K562 (cell line): Measurements from ENCODE around the gene ERP29. TPM values are rescaled to one million over a fixed set of nuclear protein-coding genes. Genes with fewer than 3 reads are reported as not detected.
A peak's percentile ranks its signal among the peaks of the same experiment; 100 is the strongest.

ENCODE experiments used
- ATF4 ChIP-seq: fragments of 450-650 bp; formaldehyde crosslinking; IDR thresholded peaks from 2 replicates; pipeline ENCODE4 v1.4.0; 2022; ENCODE audit warnings: mild to moderate bottlenecking, moderate library complexity
- CBX1 ChIP-seq: sonication (generic); IDR thresholded peaks from 2 replicates; pipeline ENCODE4 v1.6.1; 2016; ENCODE audit warnings: antibody characterized with exemption, low read depth, mild to moderate bottlenecking
- CEBPG ChIP-seq, 3 experiments: fragments of 200-800 bp in 1 of 3; sonication (Bioruptor generic) in 1 of 3; sonication (generic) in 1 of 3; formaldehyde crosslinking in 1 of 3; IDR thresholded peaks in 2 of 3; conservative IDR thresholded peaks in 1 of 3; 2 replicates each; pipeline versions ENCODE4 v1.6.1 to v1.8.0; 2016 to 2022; ENCODE audit warnings: missing compliant biosample characterization in 2 of 3, missing genetic modification characterization in 2 of 3, mild to moderate bottlenecking in 1 of 3, missing genetic modification reagents in 1 of 3
- CREB1 ChIP-seq, 2 experiments: sonication (generic) in 1 of 2; formaldehyde crosslinking in 1 of 2; IDR thresholded peaks; 2 replicates each; pipeline versions ENCODE4 v1.6.1 to v1.8.0; 2012 to 2022; ENCODE audit warnings: inconsistent platforms in 1 of 2, mild to moderate bottlenecking in 1 of 2, missing genetic modification reagents in 1 of 2, moderate library complexity in 1 of 2
- CREB5 ChIP-seq: fragments of 250-450 bp; sonication (Bioruptor Pico); IDR thresholded peaks from 2 replicates; pipeline ENCODE4 v1.5.0; 2020; ENCODE audit warnings: mild to moderate bottlenecking
- E2F4 ChIP-seq: sonication (generic); formaldehyde crosslinking; IDR thresholded peaks from 2 replicates; pipeline ENCODE4 v1.8.0; 2022; ENCODE audit warnings: mild to moderate bottlenecking, low read depth, missing genetic modification reagents
- HDAC1 ChIP-seq, 2 experiments: fragments of 450-650 bp; IDR thresholded peaks; 2 replicates each; pipeline ENCODE4 v1.6.1; 2016 to 2017; ENCODE audit warnings: inconsistent platforms in 1 of 2, mild to moderate bottlenecking in 1 of 2, moderate library complexity in 1 of 2
- MNT ChIP-seq, 2 experiments: fragments of 450-650 bp; conservative IDR thresholded peaks; 2 replicates each; pipeline ENCODE4 v1.6.1; 2017; ENCODE audit warnings: mild to moderate bottlenecking in 2 of 2, moderate library complexity in 2 of 2
- NEUROD1 ChIP-seq: fragments of 150-350 bp; IDR thresholded peaks from 2 replicates; pipeline ENCODE4 v1.6.1; 2014; ENCODE audit warnings: borderline replicate concordance, low read length, low read depth; ENCODE audit not compliant: partially characterized antibody
- SREBF1 ChIP-seq: fragments of 150-350 bp; IDR thresholded peaks from 2 replicates; pipeline ENCODE4 v1.6.1; 2014; ENCODE audit warnings: antibody characterized with exemption, low read depth, low read length, borderline replicate concordance
- TFAM ChIP-seq: fragments of 250-450 bp; sonication (Bioruptor Pico); conservative IDR thresholded peaks from 2 replicates; pipeline ENCODE4 v1.5.0; 2021; ENCODE audit warnings: mild to moderate bottlenecking, moderate library complexity
- TRIM25 ChIP-seq: fragments of 450-650 bp; IDR thresholded peaks from 2 replicates; pipeline ENCODE4 v1.7.0; 2016; ENCODE audit warnings: borderline replicate concordance
- ZBED1 ChIP-seq: IDR thresholded peaks from 2 replicates; pipeline ENCODE4 v1.6.1; 2014
- ZEB2 ChIP-seq: fragments of 450-650 bp; IDR thresholded peaks from 2 replicates; pipeline ENCODE4 v1.6.1; 2016
- ZFP30 ChIP-seq: fragments of 250-450 bp; sonication (Bioruptor Pico); IDR thresholded peaks from 2 replicates; pipeline ENCODE4 v1.8.0; 2022; ENCODE audit warnings: moderate library complexity, mild to moderate bottlenecking, inconsistent platforms, borderline replicate concordance
- ZFP36 ChIP-seq: fragments of 150-350 bp; IDR thresholded peaks from 2 replicates; pipeline ENCODE4 v1.6.1; 2018; ENCODE audit warnings: low read length, low read depth; ENCODE audit not compliant: partially characterized antibody
- ZNF324 ChIP-seq: fragments of 250-450 bp; sonication (Bioruptor Pico); IDR thresholded peaks from 2 replicates; pipeline ENCODE4 v1.4.0; 2020; ENCODE audit warnings: mild to moderate bottlenecking
- ZNF408 ChIP-seq: fragments of 250-450 bp; sonication (Bioruptor Pico); IDR thresholded peaks from 2 replicates; pipeline ENCODE4 v1.4.0; 2020; ENCODE audit warnings: low read depth, mild to moderate bottlenecking, moderate library complexity
- ZNF41 ChIP-seq: fragments of 250-450 bp; sonication (Bioruptor Pico); conservative IDR thresholded peaks from 2 replicates; pipeline ENCODE4 v1.4.0; 2020; ENCODE audit warnings: mild to moderate bottlenecking
- polyA plus RNA-seq, 8 experiments: library from polyadenylated mRNA; depleted of rRNA in 4 of 8; stranded (reverse) in 5 of 8; unstranded in 3 of 8; fragments of >200 nt; fragmentation: Nextera tagmentation in 2 of 8; fragmentation: Illumina TruSeq in 1 of 8; extraction: Ambion mirVana in 2 of 8; extraction: Trizol in 1 of 8; gene quantifications; 2 replicates each; pipeline versions ENCODE4 v1.2.1 to v1.2.3, GENCODE V29; 2011 to 2014; ENCODE audit warnings: inconsistent platforms in 1 of 8, missing spikeins in 1 of 8
- total RNA-seq, 7 experiments: library from RNA; depleted of rRNA in 6 of 7; stranded (reverse); fragments of >200 nt in 6 of 7; fragmentation: Illumina TruSeq in 2 of 7; extraction: Trizol in 2 of 7; gene quantifications; 2 replicates each; pipeline versions ENCODE4 v1.2.1 to v1.2.3, GENCODE V29; 2011 to 2021; ENCODE audit warnings: low replicate concordance in 1 of 7

Gene ERP29
- total and polyA plus RNA-seq, 9 of the 15 experiments (the other 6 are each of a cell fraction or from before 2014, with no cell fraction given), result 42.4 to 146 (median 111) TPM

GRCh38 chr12:112012775-112013600 lies at the start of gene ERP29, which contains the start of gene TMEM116 (continued):
- TF ChIP-seq ZFP30 (CRISPR knock-in tag) (no peak), CREB1 (IDR thresholded peaks at IDR 0.05) (peak; percentile 36), CREB1 (CRISPR knock-in tag; IDR thresholded peaks at IDR 0.05) (peak; percentile 50), MNT (conservative IDR thresholded peaks at IDR 0.05) (peak; percentile 98), E2F4 (CRISPR knock-in tag) (peak; percentile 90), ZFP36 (no peak), ZEB2 (peak; percentile 27; the same call in 1 of the 2 replicates), TRIM25 (no peak), ZNF41 (CRISPR knock-in tag) (no peak), CBX1 (peak; percentile 67), NEUROD1 (peak; percentile 52), ZNF324 (CRISPR knock-in tag) (no peak; the same call in 1 of the 2 replicates), ATF4 (CRISPR knock-in tag) (peak; percentile 14; the same call in 1 of the 2 replicates), ZNF408 (CRISPR knock-in tag) (no peak), HDAC1 (IDR thresholded peaks at IDR 0.05) (peak; percentile 12 to 93; a peak in 2 of 4 replicates), CREB5 (CRISPR knock-in tag) (0 out of 2 replicates have a peak, but pooled peaks have one; percentile 60), ZBED1 (no peak), SREBF1 (peak; percentile 82; the same call in 1 of the 2 replicates), CEBPG (CRISPR knock-in tag; IDR thresholded peaks at IDR 0.05) (no peak), CEBPG (tag; conservative IDR thresholded peaks at IDR 0.05 in 1 of 2, IDR thresholded peaks at IDR 0.05 in 1 of 2) (no peak), TFAM (CRISPR knock-in tag) (no peak)
